Thyroid gland (tissue), 4 donors: ENCODE measurements around the gene ARHGDIG. TPM values are rescaled to one million over a fixed set of nuclear protein-coding genes. Genes with fewer than 3 reads are reported as not detected.

Experiments
- DNase-seq, 2 donors: peaks; one replicate each; pipeline ENCODE4 v3.0.0-alpha.2; 2019
- H3K27ac ChIP-seq, 3 donors: fragments of 200-600 bp; sonication (generic); 1 replicate in 2 of 3; 2 replicates in 1 of 3; pipeline ENCODE4 v1.5.1; 2016 to 2019; ENCODE audit warnings: mild to moderate bottlenecking in 1 of 3, moderate library complexity in 1 of 3
- H3K27me3 ChIP-seq: fragments of 200-600 bp; sonication (generic); one replicate; pipeline ENCODE4 v1.5.1; 2019
- H3K36me3 ChIP-seq, 2 donors: fragments of 200-600 bp; sonication (generic); one replicate each; pipeline ENCODE4 v1.5.1; 2016 to 2019
- H3K4me1 ChIP-seq, 2 donors: fragments of 200-600 bp; sonication (generic); one replicate each; pipeline ENCODE4 v1.5.1; 2017 to 2019
- H3K4me3 ChIP-seq, 3 donors: fragments of 200-600 bp; sonication (generic); replicated peaks in 1 of 3; 1 replicate in 2 of 3; 2 replicates in 1 of 3; pipeline ENCODE4 v1.5.1; 2016; ENCODE audit warnings: mild to moderate bottlenecking in 1 of 3
- H3K9me3 ChIP-seq: fragments of 200-600 bp; sonication (generic); one replicate; pipeline ENCODE4 v1.5.1; 2017
- CTCF ChIP-seq, 6 experiments: fragments of 200-600 bp in 3 of 6; fragments of 450-650 bp in 3 of 6; sonication (generic) in 3 of 6; IDR thresholded peaks; one replicate each; pipeline ENCODE4 v1.5.1; 2016 to 2019; ENCODE audit warnings: antibody characterized with exemption in 6 of 6, mild to moderate bottlenecking in 2 of 6, inconsistent platforms in 1 of 6, moderate library complexity in 1 of 6
- POLR2A ChIP-seq, 2 donors: fragments of 450-650 bp; IDR thresholded peaks; one replicate each; pipeline ENCODE4 v1.6.1; 2017; ENCODE audit warnings: antibody characterized with exemption in 2 of 2, mild to moderate bottlenecking in 2 of 2, moderate library complexity in 1 of 2
- WGBS, 2 donors: methylation state at CpG; one replicate each; pipeline ENCODE4 v1.1.5; 2017; 5-methylcytosine and 5-hydroxymethylcytosine counted together
- intact Hi-C: fragments of 100-400 bp; cut with DNase I; formaldehyde crosslinking; loops from one replicate; pipeline ENCODE4 v1.15.1; 2023
- total RNA-seq, 4 donors: library from RNA; depleted of rRNA; stranded (reverse); fragments of >200 nt; gene quantifications; one replicate each; pipeline ENCODE4 v1.2.3, GENCODE V29; 2016

The ARHGDIG gene
- total RNA-seq, 4 donors from 2014 or later, result not detected

GRCh38 chr16:287981-288920 is 7.9 kb downstream of the ARHGDIG start:
- intact Hi-C loops, result no loop called here
- Histone ChIP-seq H3K4me3 (no peak overlapping the region), H3K4me1 (no peaks in the 10 kb centered on the region), H3K27ac (no peak overlapping the region), H3K36me3 (peaks cover 24 to 34% of the 10 kb centered on the region in 2 donors), H3K9me3 (no peaks in the 10 kb centered on the region), H3K27me3 (no peaks in the 10 kb centered on the region)
- TF ChIP-seq POLR2A (IDR thresholded peaks at IDR 0.05) (no peak), CTCF (IDR thresholded peaks at IDR 0.05) (no peak)
- 93 to 97% methylated on average over 19 to 28 of the region's 33 CpGs for WGBS, 2 donors
- DNase-seq, result no peak

- H3K4me1 ChIP-seq, result no peaks in the 10 kb centered on the region
- 92 to 94% methylated on average over 12 to 15 of the region's 22 CpGs for WGBS, 2 donors
- TF ChIP-seq CTCF (IDR thresholded peaks at IDR 0.05) (no peak), POLR2A (IDR thresholded peaks at IDR 0.05) (no peak)
- no peak for DNase-seq
- H3K27ac ChIP-seq, result no peak overlapping the region
- no peaks in the 10 kb centered on the region for H3K9me3 ChIP-seq
- H3K4me3 ChIP-seq, result no peak overlapping the region
- H3K36me3 ChIP-seq, result peaks cover 24 to 36% of the 10 kb centered on the region in 2 donors
- intact Hi-C loops, result no loop called here
- H3K27me3 ChIP-seq, result no peaks in the 10 kb centered on the region
These were observed 9.1 kb downstream of the ARHGDIG start for GRCh38 chr16:289395-289997.

GRCh38 chr16:290015-290680 is 9.8 kb downstream of the ARHGDIG start:
- TF ChIP-seq CTCF (IDR thresholded peaks at IDR 0.05) (no peak), POLR2A (IDR thresholded peaks at IDR 0.05) (no peak)
- Histone ChIP-seq H3K36me3 (peaks cover 24 to 36% of the 10 kb centered on the region in 2 donors), H3K4me3 (no peak overlapping the region), H3K9me3 (no peaks in the 10 kb centered on the region), H3K4me1 (no peaks in the 10 kb centered on the region), H3K27ac (no peak overlapping the region), H3K27me3 (no peaks in the 10 kb centered on the region)
- WGBS, 2 donors, result 89 to 90% methylated on average over 3 to 16 of the region's 25 CpGs
- intact Hi-C loops, result no loop called here
- no peak for DNase-seq

- DNase-seq, result no peak
- intact Hi-C loops, result no loop called here
- TF ChIP-seq POLR2A (IDR thresholded peaks at IDR 0.05) (no peak), CTCF (IDR thresholded peaks at IDR 0.05) (no peak)
- Histone ChIP-seq H3K4me3 (no peak overlapping the region), H3K4me1 (no peaks in the 10 kb centered on the region), H3K27me3 (no peaks in the 10 kb centered on the region), H3K27ac (no peak overlapping the region), H3K9me3 (no peaks in the 10 kb centered on the region), H3K36me3 (peaks cover 25 to 36% of the 10 kb centered on the region in 2 donors)
- 92 to 95% methylated on average over 25 to 26 of the region's 50 CpGs for WGBS, 2 donors
These were observed 10.5 kb downstream of the ARHGDIG start for GRCh38 chr16:290681-291405.
